ENCODE data around the gene RAB40B.
A peak's percentile ranks its signal among the peaks of the same experiment; 100 is the strongest.

Gene RAB40B

DNA sequence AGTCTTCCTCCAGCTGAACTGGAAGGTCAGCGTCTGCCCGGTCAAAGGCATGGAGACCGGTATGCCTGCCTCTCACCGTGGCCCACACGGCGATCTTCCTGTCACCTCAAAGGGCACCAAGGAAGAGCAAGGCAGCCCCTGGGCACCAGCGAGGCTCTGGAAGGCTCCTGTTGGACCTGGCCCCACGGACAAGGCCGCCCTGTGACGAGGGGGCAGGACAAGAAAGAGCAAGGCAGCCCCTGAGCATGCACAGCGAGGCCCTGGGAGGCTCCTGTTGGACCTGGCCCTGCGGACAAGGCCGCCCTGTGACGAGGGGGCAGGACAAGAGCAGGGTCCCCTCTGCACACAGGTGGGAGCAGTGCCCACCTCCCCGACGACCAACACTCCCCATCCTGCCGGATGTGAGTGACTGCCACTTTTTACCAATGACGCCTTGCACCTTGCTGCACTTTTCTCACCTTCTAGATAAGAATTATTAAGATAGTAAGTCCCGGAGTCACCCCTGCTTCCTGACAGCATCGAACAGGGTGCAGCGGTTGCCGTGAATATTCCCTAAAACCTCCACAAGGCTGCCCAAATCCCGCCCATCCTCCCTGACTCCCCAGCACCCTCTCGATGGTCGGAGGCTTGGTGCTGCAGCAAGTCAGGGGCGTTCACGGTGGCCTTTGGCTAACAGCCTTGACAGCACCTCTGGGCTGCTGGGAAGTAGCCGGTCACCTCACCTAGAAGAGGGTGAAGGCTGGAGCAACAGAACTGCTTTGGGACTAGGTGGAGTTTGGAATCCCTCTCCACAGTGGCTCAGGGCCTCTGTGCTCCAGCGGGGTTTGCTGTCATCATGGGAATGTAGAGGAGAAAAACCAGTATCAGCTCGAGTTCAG is 44.6 kb downstream of the RAB40B start:
- Histone ChIP-seq H2BK12ac (ENCODE audit: low read length in 2 of 2) (no peak overlapping the region), H2AK5ac (ENCODE audit: low read length, severe bottlenecking) (no peak overlapping the region), H3K27ac (ENCODE audit: low read length, poor library complexity, severe bottlenecking) (no peak overlapping the region), H2AFZ (ENCODE audit: low read depth, low read length) (no peak overlapping the region), H3K9me3 (ENCODE audit: control insufficient read depth, low read length) (no peaks in the 10 kb centered on the region), H3K36me3 (ENCODE audit: control insufficient read depth in 1 of 2, insufficient read depth in 2 of 2, low read depth in 1 of 2, low read length in 2 of 2) (peaks cover 4 to 23% of the 10 kb centered on the region in 2 experiments), H3K4me3 (ENCODE audit: insufficient read depth in 1 of 2, low read depth in 1 of 2, low read length in 2 of 2) (no peak overlapping the region), H3K23ac (ENCODE audit: low read length in 2 of 2) (no peak overlapping the region), H3K4me2 (ENCODE audit: low read length, poor library complexity, severe bottlenecking) (no peak overlapping the region), H4K8ac (ENCODE audit: low read length) (no peak overlapping the region), H2BK120ac (ENCODE audit: low read depth, low read length) (no peak overlapping the region), H3K4me1 (ENCODE audit: control insufficient read depth, insufficient read depth, low read depth, low read length) (peaks cover 3% of the 10 kb centered on the region), H3K18ac (ENCODE audit: low read depth in 1 of 2, low read length in 2 of 2) (no peak overlapping the region), H3K9ac (ENCODE audit: low read length) (no peak overlapping the region), H3K27me3 (ENCODE audit: control insufficient read depth in 1 of 2, insufficient read depth in 1 of 2, low read length in 2 of 2) (no peaks in the 10 kb centered on the region), H2BK5ac (ENCODE audit: low read depth, low read length, poor library complexity, severe bottlenecking) (no peak overlapping the region), H4K91ac (ENCODE audit: low read length) (no peak overlapping the region), H3K4ac (ENCODE audit: low read depth in 1 of 2, low read length in 2 of 2) (no peak overlapping the region), H3K14ac (ENCODE audit: low read length in 2 of 2) (no peak overlapping the region), H3K79me1 (replicated peaks; ENCODE audit: low read length, poor library complexity, severe bottlenecking) (no peaks in the 10 kb centered on the region), H2BK15ac (ENCODE audit: low read depth, poor library complexity, severe bottlenecking) (no peak overlapping the region)
- no peak for DNase-seq
- WGBS, result 90% methylated on average over 30 of the region's 30 CpGs

- 95% methylated on average over 8 of the region's 10 CpGs for WGBS
- no peaks in the 10 kb centered on the region for H3K9me3 ChIP-seq (ENCODE audit: control insufficient read depth, low read length)
These were observed 47.8 kb downstream of the RAB40B start for GRCh38 chr17:82650723-82651122.

DNA sequence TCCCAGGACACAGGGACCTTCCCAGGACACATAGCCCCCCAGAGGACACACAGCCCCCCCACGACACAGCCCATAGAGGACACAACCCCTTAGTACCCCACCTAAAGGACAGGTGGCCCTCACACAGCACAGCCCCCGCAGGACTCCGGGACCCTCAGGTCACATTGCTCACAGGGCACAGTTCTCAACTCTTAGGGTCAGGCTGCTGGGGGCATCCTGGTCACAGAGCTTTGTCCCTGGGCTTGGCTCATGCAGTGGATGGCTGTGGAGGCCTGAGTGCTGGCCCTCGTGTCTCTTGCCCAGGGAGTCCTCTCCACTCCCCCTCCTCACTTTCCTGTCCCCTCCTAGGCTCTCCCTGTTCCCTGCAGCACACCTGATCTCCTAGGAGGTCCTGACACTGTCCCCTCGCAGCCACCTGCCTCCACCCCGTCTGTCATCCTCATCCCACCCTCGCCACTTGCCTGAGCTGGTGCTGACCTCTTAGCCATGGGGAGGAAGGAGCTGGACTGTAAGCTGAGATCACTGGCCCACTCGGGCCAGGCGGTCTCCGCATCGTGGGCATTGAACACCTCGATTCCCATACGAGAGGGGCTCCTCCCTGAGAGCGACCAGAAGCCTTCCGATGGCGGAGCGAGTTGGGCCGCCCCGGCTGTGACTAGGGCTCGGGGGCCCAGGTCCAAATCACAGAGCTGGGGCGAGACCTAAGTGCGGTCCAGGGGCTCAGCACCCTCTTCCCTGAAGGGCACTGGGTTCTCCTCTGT is 48.8 kb downstream of the RAB40B start:
- Histone ChIP-seq H3K9me3 (ENCODE audit: control insufficient read depth, low read length) (no peaks in the 10 kb centered on the region), H3K23ac (ENCODE audit: low read length in 2 of 2) (no peak overlapping the region), H3K4ac (ENCODE audit: low read depth in 1 of 2, low read length in 2 of 2) (no peak overlapping the region), H2BK12ac (ENCODE audit: low read length in 2 of 2) (no peak overlapping the region), H2BK15ac (ENCODE audit: low read depth, poor library complexity, severe bottlenecking) (no peak overlapping the region), H3K27me3 (ENCODE audit: control insufficient read depth in 1 of 2, insufficient read depth in 1 of 2, low read length in 2 of 2) (no peaks in the 10 kb centered on the region), H3K4me3 (ENCODE audit: insufficient read depth in 1 of 2, low read depth in 1 of 2, low read length in 2 of 2) (peak overlapping the region in 1 of 2 experiments; percentile 33), H3K4me2 (ENCODE audit: low read length, poor library complexity, severe bottlenecking) (no peak overlapping the region), H3K36me3 (ENCODE audit: control insufficient read depth in 1 of 2, insufficient read depth in 2 of 2, low read depth in 1 of 2, low read length in 2 of 2) (peaks cover 0 to under 1% of the 10 kb centered on the region in 2 experiments), H3K18ac (ENCODE audit: low read depth in 1 of 2, low read length in 2 of 2) (peak overlapping the region in 1 of 2 experiments; percentile 29), H2BK5ac (ENCODE audit: low read depth, low read length, poor library complexity, severe bottlenecking) (no peak overlapping the region), H4K8ac (ENCODE audit: low read length) (no peak overlapping the region), H3K27ac (ENCODE audit: low read length, poor library complexity, severe bottlenecking) (no peak overlapping the region), H3K9ac (ENCODE audit: low read length) (no peak overlapping the region), H2BK120ac (ENCODE audit: low read depth, low read length) (no peak overlapping the region), H3K14ac (ENCODE audit: low read length in 2 of 2) (no peak overlapping the region), H4K91ac (ENCODE audit: low read length) (no peak overlapping the region), H3K4me1 (ENCODE audit: control insufficient read depth, insufficient read depth, low read depth, low read length) (peaks cover 11% of the 10 kb centered on the region), H2AK5ac (ENCODE audit: low read length, severe bottlenecking) (peak overlapping the region; percentile 52), H2AFZ (ENCODE audit: low read depth, low read length) (no peak overlapping the region), H3K79me1 (replicated peaks; ENCODE audit: low read length, poor library complexity, severe bottlenecking) (no peaks in the 10 kb centered on the region)
- DNase-seq, result no peak
- WGBS, result 92% methylated on average over 21 of the region's 22 CpGs

More at GRCh38 chr17:82650723-82651122, 47.8 kb downstream of the RAB40B start:
- Histone ChIP-seq H3K14ac (ENCODE audit: low read length in 2 of 2) (no peak overlapping the region), H3K4ac (ENCODE audit: low read depth in 1 of 2, low read length in 2 of 2) (no peak overlapping the region), H3K27me3 (ENCODE audit: control insufficient read depth in 1 of 2, insufficient read depth in 1 of 2, low read length in 2 of 2) (no peaks in the 10 kb centered on the region), H2BK5ac (ENCODE audit: low read depth, low read length, poor library complexity, severe bottlenecking) (no peak overlapping the region), H2BK15ac (ENCODE audit: low read depth, poor library complexity, severe bottlenecking) (no peak overlapping the region), H3K18ac (ENCODE audit: low read depth in 1 of 2, low read length in 2 of 2) (no peak overlapping the region), H2AK5ac (ENCODE audit: low read length, severe bottlenecking) (no peak overlapping the region), H2BK12ac (ENCODE audit: low read length in 2 of 2) (no peak overlapping the region), H3K4me3 (ENCODE audit: insufficient read depth in 1 of 2, low read depth in 1 of 2, low read length in 2 of 2) (no peak overlapping the region), H4K8ac (ENCODE audit: low read length) (no peak overlapping the region), H4K91ac (ENCODE audit: low read length) (no peak overlapping the region), H3K4me1 (ENCODE audit: control insufficient read depth, insufficient read depth, low read depth, low read length) (peaks cover 9% of the 10 kb centered on the region), H3K27ac (ENCODE audit: low read length, poor library complexity, severe bottlenecking) (no peak overlapping the region), H3K23ac (ENCODE audit: low read length in 2 of 2) (no peak overlapping the region), H3K36me3 (ENCODE audit: control insufficient read depth in 1 of 2, insufficient read depth in 2 of 2, low read depth in 1 of 2, low read length in 2 of 2) (peaks cover 0 to 4% of the 10 kb centered on the region in 2 experiments), H3K9ac (ENCODE audit: low read length) (no peak overlapping the region), H2AFZ (ENCODE audit: low read depth, low read length) (no peak overlapping the region), H3K79me1 (replicated peaks; ENCODE audit: low read length, poor library complexity, severe bottlenecking) (no peaks in the 10 kb centered on the region), H2BK120ac (ENCODE audit: low read depth, low read length) (no peak overlapping the region), H3K4me2 (ENCODE audit: low read length, poor library complexity, severe bottlenecking) (no peak overlapping the region)
- DNase-seq, result no peak

Measured in mesenchymal stem cell (in vitro differentiated cells and primary cell).